ENCODE results near the gene TUBB8B. TPM values are rescaled to one million over a fixed set of nuclear protein-coding genes. Genes with fewer than 3 reads are reported as not detected.
"Not testable (repeated sequence)": the region's sequence is repeated elsewhere in the genome, so short reads cannot be mapped to it uniquely, and the experiment has no call there.

Gene TUBB8B
- total RNA-seq, 1 donor from 2014 or later, result 0.36 TPM

DNA sequence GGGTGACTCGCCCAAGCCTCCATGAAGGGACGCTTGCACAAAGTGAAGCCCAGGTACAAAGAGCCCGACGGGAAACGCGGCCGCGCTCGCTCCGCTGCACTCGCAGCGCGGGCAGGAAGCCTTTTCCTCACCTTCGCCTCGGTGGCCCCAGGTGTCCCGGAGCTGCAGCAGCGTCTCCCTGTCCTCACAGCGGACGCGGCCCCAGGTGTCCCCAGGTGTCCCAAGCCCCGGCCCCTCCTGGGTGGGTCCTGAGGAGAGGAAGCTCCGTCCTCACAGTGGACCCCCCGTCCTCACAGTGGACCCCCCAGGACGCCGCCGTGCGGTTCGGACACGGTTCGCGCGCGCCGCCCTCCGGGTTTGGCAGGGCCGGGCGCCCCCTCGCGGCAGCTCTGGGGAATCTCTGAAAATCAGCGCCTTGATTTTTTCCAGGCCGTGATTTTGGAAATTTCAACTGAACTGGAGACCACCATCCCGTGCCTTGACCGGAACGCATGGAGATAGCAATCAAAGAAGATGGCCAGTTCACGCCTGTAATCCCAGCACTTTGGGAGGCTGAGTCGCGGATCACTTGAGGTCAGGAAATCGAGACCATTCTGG lies 23.9 kb upstream of the TUBB8B start:
- not testable (repeated sequence) for H3K9me3 Mint-ChIP-seq; H2AFZ ChIP-seq (replicated peaks); H4K20me1 ChIP-seq (ENCODE audit: low read depth); H3K36me3 ChIP-seq; H3K79me2 ChIP-seq (ENCODE audit: low read depth); H3K4me1 Mint-ChIP-seq; H3K27me3 ChIP-seq; H3K27me3 Mint-ChIP-seq (ENCODE audit: insufficient read depth, low read depth); H3K4me3 ChIP-seq; H3K27ac ChIP-seq; DNase-seq (ENCODE audit: low spot score); H3K4me3 Mint-ChIP-seq; H3F3A ChIP-seq (ENCODE audit: low read depth); H3K4me1 ChIP-seq; H3K36me3 Mint-ChIP-seq; H3K27ac Mint-ChIP-seq; H3K9me3 ChIP-seq (ENCODE audit: low read depth); H3K4me2 ChIP-seq; H3K9ac ChIP-seq

DNA sequence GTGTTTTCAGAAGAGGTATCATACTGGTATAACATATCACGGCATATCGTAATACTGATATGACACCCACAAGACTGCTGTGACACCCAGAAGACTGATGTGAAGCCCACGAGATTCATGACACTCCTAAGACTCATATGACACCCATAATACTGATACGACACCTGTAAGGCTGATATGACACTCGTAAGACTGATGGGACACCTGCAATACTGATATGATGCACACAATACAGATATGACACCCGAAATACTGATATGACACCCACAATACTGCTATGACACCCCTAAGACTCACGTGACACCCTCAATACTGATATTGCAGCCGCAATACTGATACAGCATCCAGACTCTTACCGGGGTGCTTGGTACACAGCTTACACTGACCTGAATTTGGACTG lies 18.3 kb upstream of the TUBB8B start:
- not testable (repeated sequence) for H3K9me3 ChIP-seq (ENCODE audit: low read depth); H3K27me3 ChIP-seq; H3K4me1 ChIP-seq; H4K20me1 ChIP-seq (ENCODE audit: low read depth); H3K4me3 Mint-ChIP-seq; H3K4me1 Mint-ChIP-seq; H3K9me3 Mint-ChIP-seq; H3F3A ChIP-seq (ENCODE audit: low read depth); DNase-seq (ENCODE audit: low spot score); H3K79me2 ChIP-seq (ENCODE audit: low read depth); H3K27me3 Mint-ChIP-seq (ENCODE audit: insufficient read depth, low read depth); H3K27ac ChIP-seq; H3K9ac ChIP-seq; H2AFZ ChIP-seq (replicated peaks); H3K4me2 ChIP-seq; H3K36me3 Mint-ChIP-seq; H3K36me3 ChIP-seq; H3K27ac Mint-ChIP-seq; H3K4me3 ChIP-seq

DNA sequence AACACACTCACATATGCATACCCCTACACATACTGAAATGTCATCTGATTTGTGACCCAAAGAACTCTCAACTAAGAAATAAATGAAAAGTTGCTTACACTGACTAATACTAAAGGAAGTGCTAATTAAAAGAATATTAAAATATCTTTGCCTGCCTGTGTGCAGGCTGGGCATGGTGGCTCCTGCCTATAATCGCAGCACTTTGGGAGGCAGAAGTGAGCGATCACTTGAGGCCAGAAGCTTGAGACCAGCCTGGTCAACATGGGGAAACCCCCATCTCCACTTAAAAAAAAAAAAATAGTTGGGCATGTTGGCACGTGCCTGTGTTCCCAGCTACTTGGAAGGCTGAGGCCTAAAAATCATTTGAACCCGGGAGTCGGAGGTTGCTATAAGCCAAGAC lies 14.9 kb upstream of the TUBB8B start:
- not testable (repeated sequence) for H3K36me3 Mint-ChIP-seq; H4K20me1 ChIP-seq (ENCODE audit: low read depth); H3K9ac ChIP-seq; H3K4me1 ChIP-seq; H3K9me3 ChIP-seq (ENCODE audit: low read depth); H3F3A ChIP-seq (ENCODE audit: low read depth); DNase-seq (ENCODE audit: low spot score); H3K4me1 Mint-ChIP-seq; H3K27me3 ChIP-seq; H3K4me3 Mint-ChIP-seq; H3K4me3 ChIP-seq; H3K79me2 ChIP-seq (ENCODE audit: low read depth); H2AFZ ChIP-seq (replicated peaks); H3K27ac Mint-ChIP-seq; H3K27me3 Mint-ChIP-seq (ENCODE audit: insufficient read depth, low read depth); H3K36me3 ChIP-seq; H3K27ac ChIP-seq; H3K9me3 Mint-ChIP-seq; H3K4me2 ChIP-seq

DNA sequence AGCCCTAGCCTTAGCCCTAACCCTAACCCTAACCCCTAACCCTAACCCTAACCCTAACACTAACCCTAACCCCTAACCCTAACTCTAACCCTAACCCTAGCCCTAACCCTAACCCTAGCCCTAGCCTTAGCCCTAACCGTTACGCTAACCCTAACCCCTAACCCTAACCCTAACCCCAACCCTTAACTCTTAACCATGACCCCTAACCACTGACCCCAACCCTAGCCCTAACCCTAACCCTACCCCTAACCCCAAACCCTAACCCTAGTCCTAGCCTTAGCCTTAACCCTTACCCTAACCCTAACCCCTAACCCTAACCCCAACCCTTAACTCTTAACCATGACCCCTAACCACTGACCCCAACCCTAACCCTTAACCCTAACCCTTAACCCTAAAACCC lies 14.2 kb upstream of the TUBB8B start:
- not testable (repeated sequence) for H3K36me3 ChIP-seq; H3K27me3 Mint-ChIP-seq (ENCODE audit: insufficient read depth, low read depth); H3K9ac ChIP-seq; H3K9me3 Mint-ChIP-seq; H3K27ac Mint-ChIP-seq; H3K4me3 ChIP-seq; H3K4me1 Mint-ChIP-seq; H3K9me3 ChIP-seq (ENCODE audit: low read depth); H3K36me3 Mint-ChIP-seq; H2AFZ ChIP-seq (replicated peaks); H3K4me3 Mint-ChIP-seq; H3F3A ChIP-seq (ENCODE audit: low read depth); H3K4me1 ChIP-seq; H4K20me1 ChIP-seq (ENCODE audit: low read depth); H3K79me2 ChIP-seq (ENCODE audit: low read depth); H3K27ac ChIP-seq; H3K27me3 ChIP-seq; H3K4me2 ChIP-seq
- DNase-seq (ENCODE audit: low spot score), result peak; percentile 2

DNA sequence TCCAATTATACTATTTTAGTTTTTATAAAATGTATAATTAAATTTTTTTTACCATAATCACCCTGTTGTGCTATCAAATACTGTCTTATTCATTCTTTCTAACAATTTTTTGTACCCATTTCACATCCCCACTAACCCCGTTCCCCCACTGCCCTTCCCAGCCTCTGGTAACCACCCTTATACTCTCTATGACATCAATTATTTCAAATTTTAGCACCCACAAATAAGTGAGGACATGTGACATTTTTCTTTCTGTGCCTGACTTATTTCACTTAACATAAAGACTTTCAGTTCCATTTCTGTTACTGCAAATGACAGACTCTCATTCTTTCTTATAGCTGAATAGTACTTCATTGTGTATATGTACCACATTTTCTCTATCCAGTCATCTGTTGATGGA lies 5.0 kb upstream of the TUBB8B start:
- not testable (repeated sequence) for H3K4me3 ChIP-seq; H3K9me3 ChIP-seq (ENCODE audit: low read depth); H3K36me3 ChIP-seq; H3K27ac ChIP-seq; H3K27me3 ChIP-seq; H3F3A ChIP-seq (ENCODE audit: low read depth); DNase-seq (ENCODE audit: low spot score); H3K36me3 Mint-ChIP-seq; H3K9ac ChIP-seq; H3K27me3 Mint-ChIP-seq (ENCODE audit: insufficient read depth, low read depth); H3K27ac Mint-ChIP-seq; H3K9me3 Mint-ChIP-seq; H4K20me1 ChIP-seq (ENCODE audit: low read depth); H3K4me1 Mint-ChIP-seq; H3K4me1 ChIP-seq; H3K4me3 Mint-ChIP-seq; H3K4me2 ChIP-seq; H2AFZ ChIP-seq (replicated peaks); H3K79me2 ChIP-seq (ENCODE audit: low read depth)

DNA sequence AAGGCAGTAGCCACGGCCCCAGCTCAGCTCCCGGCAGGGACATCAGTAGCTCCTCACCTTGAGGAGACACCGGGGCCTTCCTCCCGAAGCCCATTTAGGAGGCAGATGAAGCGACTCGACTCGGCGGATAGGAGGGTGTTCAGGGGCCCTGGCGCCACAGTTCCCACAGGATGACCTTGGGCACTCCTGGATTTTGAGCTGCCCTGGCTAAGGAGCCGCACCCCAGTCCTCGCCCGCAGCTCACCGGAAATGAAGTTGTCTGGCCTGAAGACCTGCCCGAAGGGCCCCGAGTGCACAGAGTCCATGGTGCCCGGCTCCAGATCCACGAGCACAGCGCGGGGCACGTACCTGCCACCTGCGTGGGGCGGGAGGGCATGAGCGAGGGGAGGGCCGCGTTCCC lies 719 bp downstream of the TUBB8B start:
- H3F3A ChIP-seq (ENCODE audit: low read depth); H3K4me3 ChIP-seq; H3K9me3 Mint-ChIP-seq; H3K4me2 ChIP-seq; H3K4me1 ChIP-seq; H3K27ac Mint-ChIP-seq; H4K20me1 ChIP-seq (ENCODE audit: low read depth); H3K27me3 ChIP-seq; H3K9me3 ChIP-seq (ENCODE audit: low read depth); H3K36me3 Mint-ChIP-seq; H3K9ac ChIP-seq; H3K79me2 ChIP-seq (ENCODE audit: low read depth); H3K27ac ChIP-seq; H3K27me3 Mint-ChIP-seq (ENCODE audit: insufficient read depth, low read depth); H2AFZ ChIP-seq (replicated peaks); H3K4me1 Mint-ChIP-seq; H3K36me3 ChIP-seq; H3K4me3 Mint-ChIP-seq; DNase-seq (ENCODE audit: low spot score): not testable (repeated sequence)

DNA sequence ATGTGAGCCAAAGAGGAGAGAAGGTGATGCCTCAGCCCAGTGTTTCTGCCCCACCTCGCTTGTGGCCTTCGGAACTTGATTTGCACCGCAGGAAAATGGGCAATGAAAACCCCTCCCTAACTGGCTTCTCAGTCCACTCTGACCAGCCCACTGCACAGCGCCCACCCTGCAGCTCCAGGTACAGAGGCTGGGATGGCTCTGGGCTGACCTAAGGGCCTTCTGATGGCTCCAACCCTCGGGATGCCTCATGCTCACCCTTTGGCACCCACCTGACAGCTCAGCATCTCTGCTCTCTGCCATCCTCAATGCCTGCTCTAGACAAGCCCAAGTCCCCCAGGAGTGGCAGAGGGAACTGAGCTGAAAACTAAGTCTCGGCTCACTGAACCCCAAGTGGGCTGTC lies 36.2 kb downstream of the TUBB8B start:
- H3K4me1 Mint-ChIP-seq; H3F3A ChIP-seq (ENCODE audit: low read depth); H3K36me3 Mint-ChIP-seq; H3K4me3 ChIP-seq; H3K9ac ChIP-seq; H3K27ac ChIP-seq; H3K9me3 ChIP-seq (ENCODE audit: low read depth); H2AFZ ChIP-seq (replicated peaks); DNase-seq (ENCODE audit: low spot score); H3K27me3 Mint-ChIP-seq (ENCODE audit: insufficient read depth, low read depth); H3K27me3 ChIP-seq; H3K4me3 Mint-ChIP-seq; H4K20me1 ChIP-seq (ENCODE audit: low read depth); H3K79me2 ChIP-seq (ENCODE audit: low read depth); H3K4me1 ChIP-seq; H3K36me3 ChIP-seq; H3K9me3 Mint-ChIP-seq; H3K27ac Mint-ChIP-seq; H3K4me2 ChIP-seq: not testable (repeated sequence)

DNA sequence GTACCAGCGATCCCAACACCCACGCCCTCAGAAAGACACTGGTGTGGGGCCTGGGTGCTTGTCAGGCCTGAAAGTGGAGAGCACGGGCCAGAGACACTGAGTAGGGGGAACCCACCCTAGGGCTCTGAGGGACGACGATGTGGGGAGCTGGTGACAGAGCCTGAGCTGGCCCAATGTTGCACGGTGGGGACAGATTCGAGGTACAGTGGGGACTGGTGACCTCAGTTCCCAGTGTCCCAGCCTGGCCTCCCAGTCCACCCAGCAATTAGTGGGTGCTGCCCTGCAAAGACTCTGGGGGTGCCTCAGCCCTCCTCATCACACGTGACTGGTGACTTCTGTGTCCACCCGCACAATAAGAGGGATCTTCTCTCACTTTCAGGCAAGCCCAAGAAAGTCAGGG lies 36.6 kb downstream of the TUBB8B start:
- not testable (repeated sequence) for H3K79me2 ChIP-seq (ENCODE audit: low read depth); H3K4me3 Mint-ChIP-seq; H4K20me1 ChIP-seq (ENCODE audit: low read depth); H3K9ac ChIP-seq; H3K27ac Mint-ChIP-seq; H2AFZ ChIP-seq (replicated peaks); H3K27me3 Mint-ChIP-seq (ENCODE audit: insufficient read depth, low read depth); H3F3A ChIP-seq (ENCODE audit: low read depth); H3K4me1 Mint-ChIP-seq; H3K36me3 Mint-ChIP-seq; H3K9me3 Mint-ChIP-seq; H3K9me3 ChIP-seq (ENCODE audit: low read depth); DNase-seq (ENCODE audit: low spot score); H3K4me1 ChIP-seq; H3K4me2 ChIP-seq; H3K4me3 ChIP-seq; H3K27ac ChIP-seq; H3K36me3 ChIP-seq; H3K27me3 ChIP-seq

All from neural progenitor cell (in vitro differentiated cells).